Upper lobe of left lung (tissue), 6 donors: ENCODE data around the gene ERGIC2. TPM values are rescaled to one million over a fixed set of nuclear protein-coding genes. Genes with fewer than 3 reads are reported as not detected.
"Not testable (repeated sequence)": the region's sequence is repeated elsewhere in the genome, so short reads cannot be mapped to it uniquely, and the experiment has no call there.

Experiments
- ATAC-seq, 2 donors: fragments of 200-7000 bp; cut with Tn5 transposase; one replicate each; pipeline ENCODE4 v1.9.1; 2022; ENCODE audit warnings: mild to moderate bottlenecking in 2 of 2, moderate library complexity in 2 of 2; ENCODE audit not compliant: low FRiP score in 2 of 2
- DNase-seq, 2 donors: peaks; one replicate each; pipeline ENCODE4 v3.0.0-alpha.2; 2019 to 2020
- H3K27ac ChIP-seq, 4 donors: fragments of 200-600 bp; sonication (generic); one replicate each; pipeline ENCODE4 v1.5.1; 2016 to 2019
- H3K27me3 ChIP-seq, 4 donors: fragments of 200-600 bp; sonication (generic); one replicate each; pipeline ENCODE4 v1.5.1; 2017 to 2019
- H3K36me3 ChIP-seq, 4 donors: fragments of 200-600 bp; sonication (generic); one replicate each; pipeline ENCODE4 v1.5.1; 2016 to 2019
- H3K4me1 ChIP-seq, 4 donors: fragments of 200-600 bp; sonication (generic); one replicate each; pipeline ENCODE4 v1.5.1; 2018 to 2019
- H3K4me3 ChIP-seq, 4 donors: fragments of 200-600 bp; sonication (generic); one replicate each; pipeline ENCODE4 v1.5.1; 2017 to 2019; ENCODE audit warnings: mild to moderate bottlenecking in 2 of 4, moderate library complexity in 1 of 4
- H3K9me3 ChIP-seq, 4 donors: fragments of 200-600 bp; sonication (generic); one replicate each; pipeline ENCODE4 v1.5.1; 2018 to 2019
- EP300 ChIP-seq, 4 donors: sonication (generic); formaldehyde crosslinking; IDR thresholded peaks; one replicate each; pipeline ENCODE4 v1.5.1; 2017; ENCODE audit warnings: antibody characterized with exemption in 4 of 4, control low read depth in 2 of 4
- POLR2A ChIP-seq, 4 donors: fragments of 450-650 bp; IDR thresholded peaks; one replicate each; pipeline ENCODE4 v1.5.1; 2016 to 2017; ENCODE audit warnings: antibody characterized with exemption in 4 of 4, mild to moderate bottlenecking in 2 of 4
- POLR2AphosphoS5 ChIP-seq, 2 donors: sonication (generic); formaldehyde crosslinking; IDR thresholded peaks; one replicate each; pipeline ENCODE4 v1.5.1; 2017; ENCODE audit warnings: antibody characterized with exemption in 2 of 2
- WGBS, 2 donors: methylation state at CpG; one replicate each; pipeline ENCODE4 v1.1.5; 2017 to 2018; 5-methylcytosine and 5-hydroxymethylcytosine counted together
- total RNA-seq, 6 donors: library from RNA; depleted of rRNA in 4 of 6; stranded (reverse); fragments of >200 nt in 4 of 6; gene quantifications; one replicate each; pipeline versions ENCODE4 v1.1.0 to v1.2.1, GENCODE V29; 2016 to 2021
- TF ChIP-seq, protein P1 (sequence below), 6 experiments: fragments of 450-650 bp in 4 of 6; fragments of 200-600 bp in 2 of 6; sonication (generic) in 2 of 6; IDR thresholded peaks; one replicate each; pipeline ENCODE4 v1.5.1; 2016 to 2019; ENCODE audit warnings: antibody characterized with exemption in 6 of 6
- donor health status: DM: no; HTN: no; CAD: no; lungs with moderate emphysema.
- donor health status: DM: no; HTN: yes; CAD: no; lungs with severe emphysema.

ERGIC2 gene
- total RNA-seq, 6 donors from 2014 or later: 9.4 to 64.7 (median 41.3) TPM

DNA sequence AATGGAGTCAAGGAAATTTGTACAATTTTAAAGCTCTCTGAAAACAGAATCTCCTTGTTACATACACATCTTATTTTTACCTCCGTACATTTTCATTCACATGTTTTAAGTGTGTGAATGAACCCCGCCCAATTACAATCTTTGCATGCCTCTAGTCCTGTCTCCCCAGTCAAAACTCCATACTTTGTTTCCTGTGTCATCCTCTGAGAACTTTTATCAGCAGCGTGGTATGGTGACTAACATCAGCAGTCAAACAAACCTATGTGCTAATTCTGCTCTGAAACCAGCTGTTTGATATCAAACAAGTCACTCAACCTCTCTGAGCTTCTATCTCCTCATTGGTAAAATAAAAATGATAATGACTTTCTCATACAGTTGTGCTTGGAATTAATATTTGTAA is 15.8 kb upstream of the ERGIC2 start:
- TF ChIP-seq POLR2A (IDR thresholded peaks at IDR 0.05): no peak
- TF ChIP-seq EP300 (IDR thresholded peaks at IDR 0.05): no peak
- TF ChIP-seq, protein P1, sequence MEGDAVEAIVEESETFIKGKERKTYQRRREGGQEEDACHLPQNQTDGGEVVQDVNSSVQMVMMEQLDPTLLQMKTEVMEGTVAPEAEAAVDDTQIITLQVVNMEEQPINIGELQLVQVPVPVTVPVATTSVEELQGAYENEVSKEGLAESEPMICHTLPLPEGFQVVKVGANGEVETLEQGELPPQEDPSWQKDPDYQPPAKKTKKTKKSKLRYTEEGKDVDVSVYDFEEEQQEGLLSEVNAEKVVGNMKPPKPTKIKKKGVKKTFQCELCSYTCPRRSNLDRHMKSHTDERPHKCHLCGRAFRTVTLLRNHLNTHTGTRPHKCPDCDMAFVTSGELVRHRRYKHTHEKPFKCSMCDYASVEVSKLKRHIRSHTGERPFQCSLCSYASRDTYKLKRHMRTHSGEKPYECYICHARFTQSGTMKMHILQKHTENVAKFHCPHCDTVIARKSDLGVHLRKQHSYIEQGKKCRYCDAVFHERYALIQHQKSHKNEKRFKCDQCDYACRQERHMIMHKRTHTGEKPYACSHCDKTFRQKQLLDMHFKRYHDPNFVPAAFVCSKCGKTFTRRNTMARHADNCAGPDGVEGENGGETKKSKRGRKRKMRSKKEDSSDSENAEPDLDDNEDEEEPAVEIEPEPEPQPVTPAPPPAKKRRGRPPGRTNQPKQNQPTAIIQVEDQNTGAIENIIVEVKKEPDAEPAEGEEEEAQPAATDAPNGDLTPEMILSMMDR (IDR thresholded peaks at IDR 0.05): no peak
- TF ChIP-seq POLR2AphosphoS5 (IDR thresholded peaks at IDR 0.05): no peak
- no peak overlapping the region for H3K27ac ChIP-seq
- no peaks in the 10 kb centered on the region for H3K9me3 ChIP-seq
- no peaks in the 10 kb centered on the region for H3K4me1 ChIP-seq
- 82 to 85% methylated on average over 3 of the region's 3 CpGs for WGBS, 2 donors
- no peak overlapping the region for H3K4me3 ChIP-seq
- no peaks in the 10 kb centered on the region for H3K36me3 ChIP-seq
- no peaks in the 10 kb centered on the region for H3K27me3 ChIP-seq
- no peak for ATAC-seq
- DNase-seq: no peak

DNA sequence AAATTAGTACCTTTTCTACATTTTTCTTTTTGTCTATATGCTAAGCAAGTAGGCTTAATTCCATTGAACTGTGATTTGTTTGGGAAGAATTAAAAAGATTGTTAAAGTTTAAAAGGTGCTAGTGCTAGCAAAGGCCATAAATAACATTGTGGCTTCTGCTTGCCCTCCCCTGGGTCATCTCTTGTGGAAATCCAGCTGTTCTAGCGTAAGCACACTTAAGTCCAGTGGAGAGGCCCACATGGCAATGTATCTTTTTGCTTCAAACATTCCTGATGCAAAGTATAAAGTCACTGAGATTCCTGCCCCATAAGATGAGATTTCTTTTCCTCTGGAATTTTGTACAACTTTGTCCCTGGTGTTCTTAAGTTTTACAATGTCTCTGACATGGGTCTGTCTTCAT is 14.4 kb upstream of the ERGIC2 start:
- Histone ChIP-seq H3K4me1 (no peaks in the 10 kb centered on the region), H3K36me3 (no peaks in the 10 kb centered on the region), H3K4me3 (no peak overlapping the region), H3K9me3 (no peaks in the 10 kb centered on the region), H3K27me3 (no peaks in the 10 kb centered on the region), H3K27ac (no peak overlapping the region)
- TF ChIP-seq POLR2A (IDR thresholded peaks at IDR 0.05) (no peak), EP300 (IDR thresholded peaks at IDR 0.05) (no peak), POLR2AphosphoS5 (IDR thresholded peaks at IDR 0.05) (no peak)
- TF ChIP-seq, protein P1 (IDR thresholded peaks at IDR 0.05): no peak
- 90 to 96% methylated on average over 1 of the region's 1 CpG for WGBS, 2 donors
- ATAC-seq (no peak), DNase-seq (no peak)

DNA sequence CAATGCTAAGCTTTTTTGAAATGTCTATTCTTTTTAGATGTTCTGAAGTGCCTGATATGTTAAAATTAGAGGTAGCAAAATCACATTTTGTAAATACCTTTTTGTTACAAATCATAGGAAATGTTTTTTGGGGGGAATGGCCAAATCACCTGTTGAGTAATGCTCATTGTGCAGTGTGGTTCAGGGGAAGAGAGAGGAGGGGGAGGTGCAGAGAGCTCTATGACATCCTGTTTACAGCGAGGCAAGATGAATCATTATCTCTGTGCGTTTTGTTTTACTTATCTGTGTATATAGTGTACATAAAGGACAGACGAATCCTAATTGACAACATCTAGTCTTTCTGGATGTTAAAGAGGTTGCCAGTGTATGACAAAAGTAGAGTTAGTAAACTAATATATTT is 9.4 kb upstream of the ERGIC2 start:
- peak in 1 of 2 donors; percentile 15 for TF ChIP-seq POLR2AphosphoS5 (IDR thresholded peaks at IDR 0.05)
- 41 to 44% methylated on average over 3 of the region's 3 CpGs for WGBS, 2 donors
- not testable (repeated sequence) for H3K9me3 ChIP-seq, H3K36me3 ChIP-seq, H3K4me1 ChIP-seq, ATAC-seq, DNase-seq, H3K4me3 ChIP-seq, H3K27me3 ChIP-seq
- H3K27ac ChIP-seq: peak overlapping the region in 3 of 4 donors; percentile 41 to 65 (median 44)

DNA sequence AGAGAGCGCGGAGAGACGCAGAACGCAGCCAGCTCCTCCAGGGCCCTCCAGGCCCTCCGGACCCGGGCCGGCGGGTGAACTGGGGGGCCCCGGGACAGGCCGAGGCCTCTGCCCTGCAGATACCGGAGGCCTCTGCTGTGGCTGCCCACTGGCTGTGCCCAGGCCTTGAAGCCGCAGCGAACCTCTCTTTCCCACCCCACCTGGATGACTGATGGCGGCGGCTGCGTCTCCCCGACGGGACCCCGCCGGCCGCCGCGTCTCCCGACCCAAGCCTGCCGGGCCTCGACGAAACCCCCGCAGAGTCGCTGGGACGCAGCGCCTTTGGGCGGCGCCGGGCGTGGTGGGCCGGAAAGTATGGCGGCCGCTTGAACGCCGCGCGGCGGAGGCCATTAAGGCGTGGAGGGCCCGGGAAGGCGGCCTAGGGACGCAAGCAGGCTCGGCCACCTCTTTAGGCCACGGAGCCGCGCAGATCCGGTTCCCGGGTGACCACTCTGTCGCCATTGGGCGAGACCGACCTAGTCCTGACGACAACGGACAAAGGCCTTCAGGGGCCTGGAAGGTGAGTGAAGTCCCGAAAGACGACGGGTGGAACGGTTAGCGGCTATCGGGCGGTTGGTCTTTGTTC is 8.4 kb upstream of the ERGIC2 start:
- ATAC-seq: no peak
- H3K27ac ChIP-seq: peak overlapping the region in 3 of 4 donors; percentile 9 to 44 (median 41)

DNA sequence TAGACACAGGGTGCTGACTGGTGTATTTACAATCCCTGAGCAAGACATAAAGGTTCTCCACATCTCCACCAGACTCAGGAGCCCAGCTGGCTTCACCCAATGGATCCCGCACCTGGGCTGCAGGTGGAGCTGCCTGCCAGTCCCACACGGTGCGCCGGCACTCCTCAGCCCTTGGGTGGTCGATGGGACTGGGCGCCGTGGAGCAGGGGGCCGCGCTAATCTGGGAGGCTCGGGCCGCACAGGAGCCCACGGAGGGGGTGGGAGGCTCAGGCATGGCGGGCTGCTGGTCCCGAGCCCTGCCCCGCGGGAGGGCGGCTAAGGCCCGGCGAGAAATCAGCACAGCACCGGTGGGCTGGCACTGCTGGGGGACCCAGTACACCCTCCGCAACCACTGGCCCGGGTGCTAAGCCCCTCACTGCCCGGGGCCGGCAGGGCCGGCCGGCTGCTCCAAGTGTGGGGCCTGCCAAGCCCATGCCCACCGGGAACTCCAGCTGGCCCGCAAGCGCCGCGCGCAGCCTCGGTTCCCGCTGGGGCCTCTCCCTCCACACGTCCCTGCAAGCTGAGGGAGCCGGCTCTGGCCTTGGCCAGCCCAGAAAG is 5.2 kb upstream of the ERGIC2 start:
- H3K4me3 ChIP-seq, H3K27me3 ChIP-seq, H3K4me1 ChIP-seq, ATAC-seq, H3K36me3 ChIP-seq, H3K9me3 ChIP-seq, H3K27ac ChIP-seq: not testable (repeated sequence)
- WGBS, 2 donors: 92 to 97% methylated on average over 18 to 21 of the region's 36 CpGs
- peak in 1 of 2 donors; percentile 75 for DNase-seq

More for the DNA sequence above, 8.4 kb upstream of the ERGIC2 start:
- Histone ChIP-seq H3K9me3 (no peaks in the 10 kb centered on the region), H3K36me3 (no peaks in the 10 kb centered on the region), H3K4me1 (no peaks in the 10 kb centered on the region), H3K27me3 (no peaks in the 10 kb centered on the region), H3K4me3 (no peak overlapping the region)
- TF ChIP-seq, protein P1 (IDR thresholded peaks at IDR 0.05): no peak
- TF ChIP-seq POLR2A (IDR thresholded peaks at IDR 0.05): no peak
- TF ChIP-seq EP300 (IDR thresholded peaks at IDR 0.05): no peak
- no peak for TF ChIP-seq POLR2AphosphoS5 (IDR thresholded peaks at IDR 0.05)
- WGBS, 2 donors: 95 to 96% methylated on average over 65 of the region's 65 CpGs
- DNase-seq: peak in 1 of 2 donors; percentile 80

DNA sequence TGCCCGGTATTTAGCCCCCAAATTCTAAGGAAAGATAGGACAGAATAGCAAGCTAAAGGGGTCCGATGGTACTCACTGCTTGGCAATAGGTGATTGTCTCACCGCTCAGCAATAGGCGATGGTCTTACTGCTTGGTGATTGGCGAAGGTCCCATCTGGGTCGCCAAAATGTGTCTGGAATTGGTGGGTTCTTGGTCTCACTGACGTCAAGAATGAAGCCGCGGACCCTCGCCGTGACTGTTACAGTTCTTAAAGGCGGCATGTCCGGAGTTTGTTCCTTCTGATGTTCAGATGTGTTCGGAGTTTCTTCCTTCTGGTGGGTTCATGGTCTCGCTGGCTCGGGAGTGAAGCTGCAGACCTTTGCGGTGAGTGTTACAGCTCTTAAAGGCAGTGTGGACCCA is 4.2 kb upstream of the ERGIC2 start:
- H3K27me3 ChIP-seq, H3K9me3 ChIP-seq, H3K36me3 ChIP-seq, DNase-seq, H3K4me3 ChIP-seq, H3K4me1 ChIP-seq, H3K27ac ChIP-seq, ATAC-seq: not testable (repeated sequence)
- WGBS, 2 donors: 94 to 96% methylated on average over 17 of the region's 17 CpGs
